NB4 (cell line): Measurements from ENCODE around the gene SLC30A1.

Experiments used
- DNase-seq: peaks from one replicate; pipeline ENCODE4 v3.0.0; 2010; ENCODE audit warnings: low read depth
- H3K4me3 ChIP-seq: one replicate; pipeline ENCODE4 v1.5.1; 2011; ENCODE audit warnings: mild to moderate bottlenecking, low read depth, low read length, moderate library complexity
- MYC ChIP-seq: IDR thresholded peaks from 2 replicates; pipeline ENCODE4 v1.6.1; 2011; ENCODE audit warnings: low read depth, low read length
- POLR2A ChIP-seq: IDR thresholded peaks from 2 replicates; pipeline ENCODE4 v1.6.1; 2011; ENCODE audit warnings: mild to moderate bottlenecking; ENCODE audit not compliant: insufficient read length; ENCODE audit errors: extremely low read depth
- TF ChIP-seq, protein P1 (sequence below): IDR thresholded peaks from one replicate; pipeline ENCODE4 v1.5.1; 2012; ENCODE audit warnings: low read depth, low read length
- TF ChIP-seq, protein P2 (sequence below): IDR thresholded peaks from 2 replicates; pipeline ENCODE4 v1.6.1; 2011; ENCODE audit warnings: low read depth, low read length

Gene SLC30A1

DNA sequence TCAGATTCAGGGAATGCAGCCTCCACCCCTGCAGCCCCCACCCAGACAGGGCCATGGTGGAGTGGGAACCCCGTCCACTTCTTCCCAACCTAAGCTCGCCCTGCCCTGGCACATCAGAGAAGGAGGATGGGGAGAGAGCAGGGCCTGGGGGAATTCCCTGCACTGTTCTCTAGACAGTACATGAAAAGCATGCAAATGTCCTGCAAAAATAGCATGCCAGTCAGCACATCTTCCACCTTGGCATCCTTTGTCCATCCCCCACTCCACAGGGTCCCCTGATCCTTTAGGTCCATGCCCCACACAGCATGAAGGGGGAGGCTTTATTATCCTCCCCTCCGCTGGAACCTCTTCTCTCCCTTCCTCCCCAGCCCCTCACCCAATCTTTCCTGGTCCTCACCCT is 52.0 kb downstream of the SLC30A1 start:
- H3K4me3 ChIP-seq: no peak overlapping the region
- no peak for TF ChIP-seq POLR2A
- TF ChIP-seq, protein P1, sequence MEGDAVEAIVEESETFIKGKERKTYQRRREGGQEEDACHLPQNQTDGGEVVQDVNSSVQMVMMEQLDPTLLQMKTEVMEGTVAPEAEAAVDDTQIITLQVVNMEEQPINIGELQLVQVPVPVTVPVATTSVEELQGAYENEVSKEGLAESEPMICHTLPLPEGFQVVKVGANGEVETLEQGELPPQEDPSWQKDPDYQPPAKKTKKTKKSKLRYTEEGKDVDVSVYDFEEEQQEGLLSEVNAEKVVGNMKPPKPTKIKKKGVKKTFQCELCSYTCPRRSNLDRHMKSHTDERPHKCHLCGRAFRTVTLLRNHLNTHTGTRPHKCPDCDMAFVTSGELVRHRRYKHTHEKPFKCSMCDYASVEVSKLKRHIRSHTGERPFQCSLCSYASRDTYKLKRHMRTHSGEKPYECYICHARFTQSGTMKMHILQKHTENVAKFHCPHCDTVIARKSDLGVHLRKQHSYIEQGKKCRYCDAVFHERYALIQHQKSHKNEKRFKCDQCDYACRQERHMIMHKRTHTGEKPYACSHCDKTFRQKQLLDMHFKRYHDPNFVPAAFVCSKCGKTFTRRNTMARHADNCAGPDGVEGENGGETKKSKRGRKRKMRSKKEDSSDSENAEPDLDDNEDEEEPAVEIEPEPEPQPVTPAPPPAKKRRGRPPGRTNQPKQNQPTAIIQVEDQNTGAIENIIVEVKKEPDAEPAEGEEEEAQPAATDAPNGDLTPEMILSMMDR: no peak
- TF ChIP-seq MYC: no peak
- TF ChIP-seq, protein P2, sequence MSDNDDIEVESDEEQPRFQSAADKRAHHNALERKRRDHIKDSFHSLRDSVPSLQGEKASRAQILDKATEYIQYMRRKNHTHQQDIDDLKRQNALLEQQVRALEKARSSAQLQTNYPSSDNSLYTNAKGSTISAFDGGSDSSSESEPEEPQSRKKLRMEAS: no peak
- no peak for DNase-seq

DNA sequence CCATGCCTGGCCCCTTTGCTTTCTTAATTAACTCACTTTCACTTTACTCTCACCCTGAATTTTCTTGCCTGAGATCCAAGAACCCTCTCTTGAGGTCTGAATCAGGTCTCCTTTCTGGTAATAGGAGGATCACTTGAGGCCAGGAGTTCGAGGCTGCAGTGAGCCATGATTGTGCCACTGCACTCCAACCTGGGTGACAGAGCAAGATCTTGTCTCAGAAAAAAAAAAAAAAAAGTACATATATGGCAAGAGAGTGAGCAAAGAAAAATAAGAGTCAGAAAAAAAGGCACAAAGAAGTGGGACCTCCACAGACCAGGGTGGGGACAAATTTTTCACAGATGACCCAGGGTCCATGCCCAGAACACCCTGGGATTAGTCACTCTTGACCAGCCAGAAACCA is 52.9 kb downstream of the SLC30A1 start:
- no peak overlapping the region for H3K4me3 ChIP-seq
- DNase-seq: no peak
- TF ChIP-seq MYC: no peak
- TF ChIP-seq, protein P2: no peak
- TF ChIP-seq, protein P1: no peak
- no peak for TF ChIP-seq POLR2A

DNA sequence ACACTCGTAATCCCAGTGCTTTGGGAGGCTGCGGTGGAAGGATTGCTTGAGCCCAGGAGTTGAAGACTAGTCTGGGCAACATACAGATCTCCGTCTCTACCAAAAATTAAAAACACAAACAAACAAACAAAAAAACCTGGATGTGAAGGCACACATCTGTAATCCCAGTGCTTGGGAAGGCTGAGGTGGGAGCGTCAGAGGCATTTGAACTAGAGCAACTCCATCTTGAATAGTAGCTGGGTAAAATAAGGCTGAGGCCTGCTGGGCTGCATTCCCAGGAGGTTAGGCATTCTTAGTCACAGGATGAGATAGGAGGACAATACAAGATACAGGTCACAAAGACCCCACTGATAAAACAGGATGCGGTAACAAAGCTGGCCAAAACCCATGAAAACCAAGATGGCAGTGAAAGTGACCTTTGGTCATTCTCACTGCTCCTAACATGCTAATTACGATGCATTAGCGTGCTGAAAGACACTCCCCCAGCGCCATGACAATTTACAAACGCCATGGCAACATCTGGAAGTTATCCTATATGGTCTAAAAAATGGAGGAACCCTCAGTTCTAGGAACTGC is 53.8 kb downstream of the SLC30A1 start:
- no peak for DNase-seq
- TF ChIP-seq, protein P1: no peak
- no peak for TF ChIP-seq POLR2A
- no peak for TF ChIP-seq MYC
- TF ChIP-seq, protein P2: no peak
- no peak overlapping the region for H3K4me3 ChIP-seq

DNA sequence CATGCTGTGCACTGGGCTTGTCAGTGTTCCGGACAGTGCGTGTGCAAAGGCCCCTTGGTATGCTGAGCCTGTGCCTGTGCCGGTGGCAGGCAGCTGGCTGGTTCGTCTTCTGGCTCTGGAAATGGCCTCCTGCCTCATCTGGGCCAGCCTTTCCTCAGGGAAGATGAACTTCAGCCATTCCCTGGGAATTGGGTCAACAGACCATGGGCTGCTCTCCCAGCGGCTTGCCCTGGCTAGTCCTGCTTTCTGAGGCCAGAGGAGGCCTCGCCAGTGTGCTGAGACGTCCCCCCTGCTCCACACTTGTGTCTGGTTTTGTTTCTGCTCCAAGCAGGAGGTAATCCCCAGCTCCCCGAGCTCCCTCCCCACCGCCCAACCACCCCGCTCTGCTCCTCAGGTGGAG is 54.4 kb downstream of the SLC30A1 start:
- DNase-seq: no peak
- TF ChIP-seq POLR2A (no peak), MYC (no peak)
- TF ChIP-seq, protein P1: no peak
- TF ChIP-seq, protein P2: no peak

DNA sequence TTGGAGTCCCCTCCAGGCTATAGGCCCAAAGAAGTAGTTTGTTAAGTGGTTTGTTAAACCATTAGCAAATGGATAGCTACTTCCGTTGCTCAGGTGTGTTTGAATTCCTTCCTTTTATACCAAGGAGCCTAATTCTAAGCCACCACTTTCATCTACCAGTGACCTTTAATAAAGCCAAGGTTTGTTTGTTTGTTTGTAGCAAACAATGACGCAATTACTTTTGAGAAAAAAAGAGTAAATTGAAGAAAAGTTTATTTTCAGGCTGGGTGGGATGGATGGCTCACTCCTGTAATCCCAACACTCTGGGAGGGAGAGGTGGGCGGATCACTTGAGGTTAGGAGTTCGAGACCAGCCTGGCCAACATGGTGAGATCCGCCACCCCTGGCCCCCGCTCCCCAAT is 56.2 kb downstream of the SLC30A1 start:
- TF ChIP-seq, protein P2: no peak
- TF ChIP-seq MYC: no peak
- TF ChIP-seq, protein P1: no peak
- TF ChIP-seq POLR2A: no peak
- DNase-seq: no peak
- no peak overlapping the region for H3K4me3 ChIP-seq

More for the DNA sequence above, 54.4 kb downstream of the SLC30A1 start:
- no peak overlapping the region for H3K4me3 ChIP-seq
